HCT116 (cell line): ENCODE results near the gene NCOR1. TPM values are rescaled to one million over a fixed set of nuclear protein-coding genes. Genes with fewer than 3 reads are reported as not detected.

Experiments
- ATAC-seq: fragments of 200-7000 bp; cut with Tn5 transposase; 2 replicates; pipeline ENCODE4 v1.9.1; 2020; ENCODE audit warnings: mild to moderate bottlenecking, moderate library complexity
- BruUV-seq: library from RNA; stranded (reverse); fragments of 400-500 nt; replicated peaks from 2 replicates; lab custom pipeline; 2021; lab: Mats Ljungman, UMichigan
- CTCF ChIA-PET: fragments of 300-600 bp; sonication (Branson Sonifier 250); formaldehyde crosslinking; loops from one replicate; lab custom pipeline; 2021; ENCODE audit warnings: antibody characterized with exemption; lab: Charles Lee
- POLR2A ChIA-PET: fragments of 300-600, 350-600 bp; sonication (Branson Sonifier 250); formaldehyde crosslinking; loops from one replicate; lab custom pipeline; 2021; ENCODE audit warnings: antibody characterized with exemption; lab: Charles Lee
- RAD21 ChIA-PET, 2 experiments: fragments of 300-600 bp; sonication (Branson Sonifier 250); formaldehyde crosslinking; loops; one replicate each; lab custom pipeline; 2023; ENCODE audit warnings: low total read pairs in 2 of 2; ENCODE audit not compliant: uncharacterized antibody in 2 of 2, unreplicated experiment in 2 of 2, low non-redundant PET in 1 of 2; lab: Charles Lee
- DNase-seq: peaks from one replicate; pipeline ENCODE4 v3.0.0-alpha.2; 2010; ENCODE audit warnings: low read depth, low spot score
- H2AFZ ChIP-seq: fragments of 200-600 bp; shearing (Covaris generic), sonication (generic); 2 replicates; pipeline ENCODE4 v1.6.1; 2017; ENCODE audit warnings: low read depth, mixed run types, mixed read lengths, antibody characterized with exemption, low read length; ENCODE audit not compliant: poor library complexity, severe bottlenecking
- H3K27ac ChIP-seq: 2 replicates; pipeline ENCODE4 v1.5.1; 2012; ENCODE audit warnings: low read depth, low read length
- H3K27me3 ChIP-seq: fragments of 200-600 bp; sonication (generic); 2 replicates; pipeline ENCODE4 v1.6.1; 2016; ENCODE audit warnings: mixed run types, low read length, mixed read lengths; ENCODE audit not compliant: insufficient read depth
- H3K36me3 ChIP-seq, 2 experiments: fragments of 200-500 bp in 1 of 2; fragments of 200-600 bp in 1 of 2; sonication (Bioruptor generic) in 1 of 2; sonication (generic) in 1 of 2; 2 replicates each; pipeline versions ENCODE4 v1.5.1 to v1.6.1; 2014 to 2016; ENCODE audit warnings: low read length in 2 of 2, inconsistent platforms in 1 of 2, mixed read lengths in 1 of 2, mixed run types in 1 of 2; ENCODE audit not compliant: insufficient read depth in 2 of 2, control insufficient read depth in 1 of 2
- H3K4me1 ChIP-seq, 2 experiments: fragments of 200-600 bp in 1 of 2; sonication (generic) in 1 of 2; 2 replicates each; pipeline versions ENCODE4 v1.5.1 to v1.6.1; 2012 to 2017; ENCODE audit warnings: low read length in 2 of 2, inconsistent platforms in 1 of 2, mild to moderate bottlenecking in 1 of 2, mixed read lengths in 1 of 2, mixed run types in 1 of 2, moderate library complexity in 1 of 2; ENCODE audit not compliant: insufficient read depth in 2 of 2, control insufficient read depth in 1 of 2
- H3K4me2 ChIP-seq: fragments of 200-600 bp; sonication (generic); 2 replicates; pipeline ENCODE4 v1.6.1; 2017; ENCODE audit warnings: mixed run types, low read length, mixed read lengths
- H3K4me3 ChIP-seq, 2 experiments: fragments of 200-600 bp in 1 of 2; sonication (generic) in 1 of 2; replicated peaks in 1 of 2; 2 replicates each; pipeline ENCODE4 v1.5.1; 2011 to 2016; ENCODE audit warnings: low read length in 2 of 2, control low read depth in 1 of 2, low read depth in 1 of 2, mild to moderate bottlenecking in 1 of 2, mixed read lengths in 1 of 2, mixed run types in 1 of 2
- H3K79me2 ChIP-seq: fragments of 200-600 bp; sonication (generic); 2 replicates; pipeline ENCODE4 v1.6.1; 2017; ENCODE audit warnings: mild to moderate bottlenecking, mixed run types, low read length, moderate library complexity, mixed read lengths; ENCODE audit not compliant: insufficient read depth
- H3K9ac ChIP-seq: fragments of 200-600 bp; sonication (generic); 2 replicates; pipeline ENCODE4 v1.6.1; 2016; ENCODE audit warnings: low read length, mixed read lengths
- H3K9me2 ChIP-seq: fragments of 200-600 bp; sonication (generic), shearing (Covaris generic); 2 replicates; pipeline ENCODE4 v1.6.1; 2017; ENCODE audit warnings: mixed run types, mild to moderate bottlenecking, moderate library complexity; ENCODE audit not compliant: insufficient read depth
- H3K9me3 ChIP-seq, 2 experiments: fragments of 200-500 bp in 1 of 2; fragments of 200-600 bp in 1 of 2; sonication (Bioruptor generic) in 1 of 2; sonication (generic) in 1 of 2; 2 replicates each; pipeline ENCODE4 v1.6.1; 2014 to 2017; ENCODE audit warnings: low read length in 2 of 2, mixed read lengths in 2 of 2, inconsistent platforms in 1 of 2, low read depth in 1 of 2, mild to moderate bottlenecking in 1 of 2, mixed run types in 1 of 2, moderate library complexity in 1 of 2; ENCODE audit not compliant: control insufficient read depth in 1 of 2, insufficient read depth in 1 of 2
- H4K20me1 ChIP-seq: fragments of 200-600 bp; sonication (generic), shearing (Covaris generic); 2 replicates; pipeline ENCODE4 v1.6.1; 2017; ENCODE audit warnings: mixed run types, mild to moderate bottlenecking, moderate library complexity; ENCODE audit not compliant: insufficient read depth
- ATF3 ChIP-seq: IDR thresholded peaks from 2 replicates; pipeline ENCODE4 v1.6.1; 2012
- CBX3 ChIP-seq: IDR thresholded peaks from 2 replicates; pipeline ENCODE4 v1.6.1; 2012; ENCODE audit warnings: low read depth
- CEBPB ChIP-seq: IDR thresholded peaks from 2 replicates; pipeline ENCODE4 v1.6.1; 2012; ENCODE audit warnings: low read depth
- CTCF ChIP-seq, 3 experiments: fragments of 200-600 bp in 1 of 3; sonication (generic) in 1 of 3; IDR thresholded peaks in 2 of 3; conservative IDR thresholded peaks in 1 of 3; 2 replicates each; pipeline ENCODE4 v1.5.1; 2012 to 2017; ENCODE audit warnings: low read depth in 2 of 3, low read length in 2 of 3, antibody characterized with exemption in 1 of 3, borderline replicate concordance in 1 of 3, control low read depth in 1 of 3, mild to moderate bottlenecking in 1 of 3, mixed read lengths in 1 of 3, mixed run types in 1 of 3, moderate library complexity in 1 of 3; ENCODE audit not compliant: insufficient read depth in 1 of 3
- EGR1 ChIP-seq: IDR thresholded peaks from 2 replicates; pipeline ENCODE4 v1.6.1; 2012; ENCODE audit warnings: low read depth
- ELF1 ChIP-seq: IDR thresholded peaks from 2 replicates; pipeline ENCODE4 v1.6.1; 2012; ENCODE audit warnings: low read depth, borderline replicate concordance
- JUND ChIP-seq: IDR thresholded peaks from 2 replicates; pipeline ENCODE4 v1.6.1; 2012
- POLR2AphosphoS5 ChIP-seq: IDR thresholded peaks from 2 replicates; pipeline ENCODE4 v1.6.1; 2011; ENCODE audit warnings: mild to moderate bottlenecking, low read depth, low read length, moderate library complexity
- RAD21 ChIP-seq: IDR thresholded peaks from 2 replicates; pipeline ENCODE4 v1.6.1; 2012; ENCODE audit warnings: low read depth, mild to moderate bottlenecking
- SP1 ChIP-seq: IDR thresholded peaks from 2 replicates; pipeline ENCODE4 v1.6.1; 2012; ENCODE audit warnings: low read depth
- TCF7L2 ChIP-seq: IDR thresholded peaks from 2 replicates; pipeline ENCODE4 v1.7.0; 2011; ENCODE audit warnings: borderline replicate concordance, inconsistent platforms; ENCODE audit not compliant: insufficient read depth, insufficient read length; ENCODE audit errors: extremely low read depth
- YY1 ChIP-seq: IDR thresholded peaks from 2 replicates; pipeline ENCODE4 v1.6.1; 2011; ENCODE audit warnings: low read length, low read depth, moderate library complexity, mild to moderate bottlenecking; ENCODE audit not compliant: insufficient replicate concordance; ENCODE audit errors: extremely low read depth
- ZBTB33 ChIP-seq: IDR thresholded peaks from 2 replicates; pipeline ENCODE4 v1.6.1; 2011; ENCODE audit warnings: mild to moderate bottlenecking, low read length, moderate library complexity; ENCODE audit not compliant: insufficient replicate concordance; ENCODE audit errors: extremely low read depth
- ZNF274 ChIP-seq: fragments of 200-500 bp; sonication (Bioruptor generic); IDR thresholded peaks from 2 replicates; pipeline ENCODE4 v1.6.1; 2014; ENCODE audit warnings: mild to moderate bottlenecking, low read depth, low read length, inconsistent platforms
- intact Hi-C: fragments of 100-400 bp; cut with micrococcal nuclease; formaldehyde crosslinking; loops from 2 replicates; pipeline ENCODE4 v1.10.0; 2022
- total RNA-seq: library from RNA; stranded (reverse); gene quantifications from one replicate; pipeline ENCODE4 v1.2.1, GENCODE V29; 2021; ENCODE audit not compliant: unreplicated experiment
- TF ChIP-seq, protein P1 (sequence below): IDR thresholded peaks from 2 replicates; pipeline ENCODE4 v1.6.1; 2012; ENCODE audit warnings: low read depth
- TF ChIP-seq, protein P2 (sequence below): IDR thresholded peaks from 2 replicates; pipeline ENCODE4 v1.6.1; 2012

Gene NCOR1
- total RNA-seq, 1 experiment from 2014 or later: 43.7 TPM

GRCh38 chr17:16074423-16074822, 140.9 kb downstream of the NCOR1 start:
- Histone ChIP-seq H2AFZ (no peak overlapping the region), H3K9me3 (no peaks in the 10 kb centered on the region), H3K4me3 (no peak overlapping the region), H3K79me2 (no peaks in the 10 kb centered on the region), H3K4me2 (no peak overlapping the region), H3K36me3 (peaks cover 21 to 29% of the 10 kb centered on the region in 2 experiments; a peak in 3 of 4 replicates), H3K27me3 (no peaks in the 10 kb centered on the region), H3K4me1 (no peaks in the 10 kb centered on the region)
- BruUV-seq: no TSS peak
- DNase-seq (no peak), ATAC-seq (no peak)
- ChIA-PET POLR2A (no interaction called here), RAD21 (no interaction called here)
- no peak for TF ChIP-seq POLR2AphosphoS5
- TF ChIP-seq ZBTB33: no peak
- no peak for TF ChIP-seq EGR1
- TF ChIP-seq CEBPB: no peak
- no peak for TF ChIP-seq ATF3
- TF ChIP-seq, protein P1, sequence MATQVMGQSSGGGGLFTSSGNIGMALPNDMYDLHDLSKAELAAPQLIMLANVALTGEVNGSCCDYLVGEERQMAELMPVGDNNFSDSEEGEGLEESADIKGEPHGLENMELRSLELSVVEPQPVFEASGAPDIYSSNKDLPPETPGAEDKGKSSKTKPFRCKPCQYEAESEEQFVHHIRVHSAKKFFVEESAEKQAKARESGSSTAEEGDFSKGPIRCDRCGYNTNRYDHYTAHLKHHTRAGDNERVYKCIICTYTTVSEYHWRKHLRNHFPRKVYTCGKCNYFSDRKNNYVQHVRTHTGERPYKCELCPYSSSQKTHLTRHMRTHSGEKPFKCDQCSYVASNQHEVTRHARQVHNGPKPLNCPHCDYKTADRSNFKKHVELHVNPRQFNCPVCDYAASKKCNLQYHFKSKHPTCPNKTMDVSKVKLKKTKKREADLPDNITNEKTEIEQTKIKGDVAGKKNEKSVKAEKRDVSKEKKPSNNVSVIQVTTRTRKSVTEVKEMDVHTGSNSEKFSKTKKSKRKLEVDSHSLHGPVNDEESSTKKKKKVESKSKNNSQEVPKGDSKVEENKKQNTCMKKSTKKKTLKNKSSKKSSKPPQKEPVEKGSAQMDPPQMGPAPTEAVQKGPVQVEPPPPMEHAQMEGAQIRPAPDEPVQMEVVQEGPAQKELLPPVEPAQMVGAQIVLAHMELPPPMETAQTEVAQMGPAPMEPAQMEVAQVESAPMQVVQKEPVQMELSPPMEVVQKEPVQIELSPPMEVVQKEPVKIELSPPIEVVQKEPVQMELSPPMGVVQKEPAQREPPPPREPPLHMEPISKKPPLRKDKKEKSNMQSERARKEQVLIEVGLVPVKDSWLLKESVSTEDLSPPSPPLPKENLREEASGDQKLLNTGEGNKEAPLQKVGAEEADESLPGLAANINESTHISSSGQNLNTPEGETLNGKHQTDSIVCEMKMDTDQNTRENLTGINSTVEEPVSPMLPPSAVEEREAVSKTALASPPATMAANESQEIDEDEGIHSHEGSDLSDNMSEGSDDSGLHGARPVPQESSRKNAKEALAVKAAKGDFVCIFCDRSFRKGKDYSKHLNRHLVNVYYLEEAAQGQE: no peak
- no peak for TF ChIP-seq JUND
- TF ChIP-seq CTCF (IDR thresholded peaks at IDR 0.05 in 2 of 3, conservative IDR thresholded peaks at IDR 0.05 in 1 of 3; ENCODE audit: borderline replicate concordance in 1 of 3, insufficient read depth in 1 of 3, low read depth in 2 of 3, low read length in 2 of 3): no peak
- no peak for TF ChIP-seq ELF1
- TF ChIP-seq TCF7L2: no peak
- TF ChIP-seq YY1: no peak
- TF ChIP-seq ZNF274: no peak
- TF ChIP-seq SP1: no peak
- no peak for TF ChIP-seq CBX3
- TF ChIP-seq, protein P2, sequence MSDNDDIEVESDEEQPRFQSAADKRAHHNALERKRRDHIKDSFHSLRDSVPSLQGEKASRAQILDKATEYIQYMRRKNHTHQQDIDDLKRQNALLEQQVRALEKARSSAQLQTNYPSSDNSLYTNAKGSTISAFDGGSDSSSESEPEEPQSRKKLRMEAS: no peak
- no peak for TF ChIP-seq RAD21
- TF ChIP-seq, all 23 proteins: peak for 0
- Histone ChIP-seq H3K9me2 (no peaks in the 10 kb centered on the region), H3K27ac (no peak overlapping the region), H4K20me1 (no peaks in the 10 kb centered on the region), H3K9ac (no peak overlapping the region)
- intact Hi-C loops: no loop called here
- CTCF ChIA-PET: no interaction called here
